Measurements from ENCODE around the gene UMODL1.

Gene UMODL1

GRCh38 chr21:42124826-42125570, 53.9 kb downstream of the UMODL1 start:
- in situ Hi-C loops (cut with MboI; ENCODE audit: low sequenced_read_pairs): no loop called here

- in situ Hi-C loops (cut with MboI; ENCODE audit: low sequenced_read_pairs): no loop called here
Measured at GRCh38 chr21:42125571-42126544, 54.7 kb downstream of the UMODL1 start.

GRCh38 chr21:42127164-42128150, 56.3 kb downstream of the UMODL1 start:
- in situ Hi-C loops (cut with MboI; ENCODE audit: low sequenced_read_pairs): no loop called here

GRCh38 chr21:42129300-42130266, 58.5 kb downstream of the UMODL1 start:
- in situ Hi-C loops (cut with MboI; ENCODE audit: low sequenced_read_pairs): no loop called here

- in situ Hi-C loops (cut with MboI; ENCODE audit: low sequenced_read_pairs): no loop called here
Measured at GRCh38 chr21:42130441-42130840, 59.3 kb downstream of the UMODL1 start.

GRCh38 chr21:42132183-42132582, 61.1 kb downstream of the UMODL1 start:
- in situ Hi-C loops (cut with MboI; ENCODE audit: low sequenced_read_pairs): no loop called here

- in situ Hi-C loops (cut with MboI; ENCODE audit: low sequenced_read_pairs): no loop called here
Measured at GRCh38 chr21:42133131-42133530, 62.0 kb downstream of the UMODL1 start.

- in situ Hi-C loops (cut with MboI; ENCODE audit: low sequenced_read_pairs): no loop called here
Measured at GRCh38 chr21:42135386-42136052, 64.4 kb downstream of the UMODL1 start.

GRCh38 chr21:42137191-42137904, 66.2 kb downstream of the UMODL1 start:
- in situ Hi-C loops (cut with MboI; ENCODE audit: low sequenced_read_pairs): no loop called here

- in situ Hi-C loops (cut with MboI; ENCODE audit: low sequenced_read_pairs): no loop called here
Measured at GRCh38 chr21:42140196-42140934, 69.2 kb downstream of the UMODL1 start.

GRCh38 chr21:42141643-42142042, 70.5 kb downstream of the UMODL1 start:
- in situ Hi-C loops (cut with MboI; ENCODE audit: low sequenced_read_pairs): no loop called here

GRCh38 chr21:42142141-42142540, 71.0 kb downstream of the UMODL1 start:
- in situ Hi-C loops (cut with MboI; ENCODE audit: low sequenced_read_pairs): no loop called here

- in situ Hi-C loops (cut with MboI; ENCODE audit: low sequenced_read_pairs): no loop called here
Measured at GRCh38 chr21:42142627-42143026, 71.5 kb downstream of the UMODL1 start.

- in situ Hi-C loops (cut with MboI; ENCODE audit: low sequenced_read_pairs): no loop called here
Measured at GRCh38 chr21:42143111-42143510, 72.0 kb downstream of the UMODL1 start.

- in situ Hi-C loops (cut with MboI; ENCODE audit: low sequenced_read_pairs): no loop called here
Measured at GRCh38 chr21:42144221-42144620, 73.1 kb downstream of the UMODL1 start.

- in situ Hi-C loops (cut with MboI; ENCODE audit: low sequenced_read_pairs): no loop called here
Measured at GRCh38 chr21:42144679-42145568, 73.8 kb downstream of the UMODL1 start.
